ENCODE data around the gene DENND1A. TPM values are rescaled to one million over a fixed set of nuclear protein-coding genes. Genes with fewer than 3 reads are reported as not detected.

Gene DENND1A
- polyA plus RNA-seq, 1 experiment = 16.2 TPM

GRCh38 chr9:123457583-123457982 is 472.3 kb downstream of the DENND1A start:
- H3K9me3 ChIP-seq (ENCODE audit: control insufficient read depth, insufficient read depth, low read length) = no peaks in the 10 kb centered on the region
- DNase-seq (ENCODE audit: low read depth, low spot score) = no peak
- H3K4me3 ChIP-seq (ENCODE audit: low read depth, low read length) = no peak overlapping the region
- TF ChIP-seq CTCF (IDR thresholded peaks at IDR 0.05; ENCODE audit: low read depth, low read length) = no peak
- no peak overlapping the region for H3K27ac ChIP-seq (ENCODE audit: low read depth, low read length)
- no peaks in the 10 kb centered on the region for H3K27me3 ChIP-seq (ENCODE audit: control insufficient read depth, insufficient read depth, low read length)
- ChIA-PET CTCF (no interaction called here), POLR2A (no interaction called here)

- H3K9me3 ChIP-seq (ENCODE audit: control insufficient read depth, insufficient read depth, low read length) = no peaks in the 10 kb centered on the region
- TF ChIP-seq CTCF (IDR thresholded peaks at IDR 0.05; ENCODE audit: low read depth, low read length) = no peak
- no peak overlapping the region for H3K27ac ChIP-seq (ENCODE audit: low read depth, low read length)
- no peaks in the 10 kb centered on the region for H3K27me3 ChIP-seq (ENCODE audit: control insufficient read depth, insufficient read depth, low read length)
- H3K4me3 ChIP-seq (ENCODE audit: low read depth, low read length) = no peak overlapping the region
- ChIA-PET POLR2A (no interaction called here), CTCF (no interaction called here)
- DNase-seq (ENCODE audit: low read depth, low spot score) = no peak
Measured at GRCh38 chr9:123456011-123456410, 473.9 kb downstream of the DENND1A start.

- CTCF ChIA-PET = no interaction called here
- Histone ChIP-seq H3K27me3 (ENCODE audit: control insufficient read depth, insufficient read depth, low read length) (no peaks in the 10 kb centered on the region), H3K27ac (ENCODE audit: low read depth, low read length) (no peak overlapping the region), H3K4me3 (ENCODE audit: low read depth, low read length) (no peak overlapping the region), H3K9me3 (ENCODE audit: control insufficient read depth, insufficient read depth, low read length) (no peaks in the 10 kb centered on the region)
- no peak for DNase-seq (ENCODE audit: low read depth, low spot score)
- POLR2A ChIA-PET = no interaction called here
- TF ChIP-seq CTCF (IDR thresholded peaks at IDR 0.05; ENCODE audit: low read depth, low read length) = no peak
Measured at GRCh38 chr9:123455187-123455586, 474.7 kb downstream of the DENND1A start.

GRCh38 chr9:123454361-123454760 is 475.6 kb downstream of the DENND1A start:
- Histone ChIP-seq H3K9me3 (ENCODE audit: control insufficient read depth, insufficient read depth, low read length) (no peaks in the 10 kb centered on the region), H3K27ac (ENCODE audit: low read depth, low read length) (no peak overlapping the region), H3K4me3 (ENCODE audit: low read depth, low read length) (no peak overlapping the region), H3K27me3 (ENCODE audit: control insufficient read depth, insufficient read depth, low read length) (no peaks in the 10 kb centered on the region)
- TF ChIP-seq CTCF (IDR thresholded peaks at IDR 0.05; ENCODE audit: low read depth, low read length) = no peak
- POLR2A ChIA-PET = no interaction called here
- no peak for DNase-seq (ENCODE audit: low read depth, low spot score)
- CTCF ChIA-PET = no interaction called here

GRCh38 chr9:123453831-123454321 is 476.1 kb downstream of the DENND1A start:
- Histone ChIP-seq H3K4me3 (ENCODE audit: low read depth, low read length) (no peak overlapping the region), H3K9me3 (ENCODE audit: control insufficient read depth, insufficient read depth, low read length) (no peaks in the 10 kb centered on the region), H3K27ac (ENCODE audit: low read depth, low read length) (no peak overlapping the region), H3K27me3 (ENCODE audit: control insufficient read depth, insufficient read depth, low read length) (no peaks in the 10 kb centered on the region)
- TF ChIP-seq CTCF (IDR thresholded peaks at IDR 0.05; ENCODE audit: low read depth, low read length) = no peak
- no peak for DNase-seq (ENCODE audit: low read depth, low spot score)
- CTCF ChIA-PET = no interaction called here
- POLR2A ChIA-PET = no interaction called here
